Inferior parietal cortex (tissue), 1 donor: Measurements from ENCODE around the gene MGAT5.
"Not testable (repeated sequence)": the region's sequence is repeated elsewhere in the genome, so short reads cannot be mapped to it uniquely, and the experiment has no call there.

Experiments
- DNase-seq: peaks from one replicate; pipeline ENCODE4 v3.0.0-alpha.2; 2016; ENCODE audit errors: extremely low spot score

MGAT5 gene

GRCh38 chr2:134279417-134279816, 25.5 kb downstream of the MGAT5 start:
- no peak for DNase-seq

- DNase-seq, result no peak
These were observed 26.4 kb downstream of the MGAT5 start for GRCh38 chr2:134280231-134280630.

DNA sequence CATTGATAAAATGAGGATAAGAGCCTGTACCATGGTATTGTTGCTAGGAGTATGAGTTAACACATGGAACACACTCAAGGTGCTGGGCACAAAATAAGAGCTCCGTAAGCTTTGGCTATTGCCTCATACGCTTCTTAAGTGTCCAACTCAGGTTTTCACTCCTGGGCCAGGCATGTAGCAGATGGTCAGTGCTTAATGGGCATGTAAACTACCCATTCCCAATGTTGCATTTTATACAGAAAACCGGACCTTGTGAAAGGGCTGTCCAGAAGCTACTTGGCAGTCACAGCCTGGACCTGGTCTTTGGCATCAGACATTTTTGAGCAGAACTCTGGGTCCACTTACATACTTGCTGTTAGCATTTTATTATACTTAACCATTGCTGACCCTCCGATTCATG, 26.9 kb downstream of the MGAT5 start:
- no peak for DNase-seq

- DNase-seq, result no peak
These were observed 28.0 kb downstream of the MGAT5 start for GRCh38 chr2:134281815-134282419.

DNA sequence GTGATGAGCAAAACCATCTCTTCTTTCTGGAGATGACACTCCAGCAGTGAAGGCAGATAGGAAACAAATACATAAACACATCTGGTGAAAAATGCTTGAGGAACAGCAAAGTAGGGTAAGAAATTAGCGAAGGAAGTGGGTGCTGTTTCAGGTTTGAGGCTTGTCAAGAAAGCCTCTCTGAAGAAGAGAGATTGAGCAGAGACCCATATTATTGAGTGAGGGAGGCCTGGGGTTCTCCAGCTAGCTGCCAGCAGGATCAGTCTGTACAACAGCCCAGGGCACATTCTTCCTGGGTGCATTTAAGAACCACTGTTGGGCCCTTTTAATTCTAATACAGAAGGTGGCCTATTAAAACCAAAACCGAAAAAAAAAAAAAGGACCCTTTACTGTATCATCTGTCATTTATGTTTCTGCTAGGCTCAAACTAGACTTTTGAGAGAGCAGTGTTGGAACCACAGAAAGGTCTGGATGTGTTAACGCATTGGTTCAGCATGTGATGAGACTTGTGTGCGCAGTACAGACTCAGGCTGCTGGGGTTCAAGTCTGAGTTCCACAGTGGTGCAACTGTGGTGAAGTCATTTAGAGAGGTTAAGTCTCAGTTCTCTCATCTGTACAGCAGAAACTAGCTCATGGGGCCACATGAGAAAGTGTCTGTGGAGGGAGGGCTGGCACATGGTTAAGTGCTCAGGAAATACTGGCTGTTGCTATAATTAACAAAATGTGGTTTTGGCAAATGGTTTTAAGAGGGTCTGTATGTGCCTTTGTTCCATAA, 28.9 kb downstream of the MGAT5 start:
- DNase-seq, result no peak

DNA sequence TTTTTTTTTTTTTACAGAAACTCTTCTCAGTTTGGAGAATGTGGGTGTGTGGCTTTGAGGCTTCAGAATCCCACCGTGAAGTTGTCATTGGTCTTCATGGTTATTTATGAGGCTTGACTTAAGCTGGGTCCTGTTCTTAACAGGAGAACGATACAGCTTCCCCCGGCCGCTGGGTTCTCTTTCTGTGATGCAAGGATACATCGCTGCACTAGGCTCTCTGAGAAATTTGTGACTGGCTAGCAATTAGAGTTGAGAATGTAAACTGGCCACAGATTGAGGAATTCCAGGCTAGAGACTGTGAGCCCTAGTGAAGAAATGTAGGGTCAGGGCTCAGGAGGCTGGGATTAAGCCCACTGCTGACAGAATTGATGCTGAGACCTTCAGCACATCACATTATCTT, 29.8 kb downstream of the MGAT5 start:
- DNase-seq, result no peak

DNA sequence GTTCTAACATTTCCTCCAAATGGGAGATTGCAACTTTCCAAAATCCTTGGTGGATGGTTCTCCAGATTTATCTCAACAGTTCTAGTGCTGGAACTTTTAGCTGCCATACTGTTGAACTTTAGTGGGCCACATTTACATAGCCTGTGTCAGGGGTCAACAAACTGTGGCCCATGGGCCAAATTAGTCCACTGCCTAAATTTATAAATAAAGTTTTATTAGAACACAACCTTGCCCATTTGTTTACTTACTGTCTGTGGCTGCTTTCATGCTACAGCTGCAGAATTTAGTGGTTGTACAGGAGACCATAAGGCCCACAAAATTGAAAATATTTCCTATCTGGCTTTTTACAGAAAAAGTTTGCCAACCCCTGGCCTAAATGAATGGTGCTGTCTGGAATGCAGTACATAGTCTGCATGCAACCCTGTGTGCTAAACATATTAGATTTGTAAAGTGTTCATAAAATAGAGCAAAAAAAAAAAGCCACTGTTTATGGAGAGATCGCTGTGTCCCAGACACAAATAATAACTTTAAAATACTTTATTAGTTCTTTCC, 30.3 kb downstream of the MGAT5 start:
- no peak for DNase-seq

GRCh38 chr2:134287323-134287722, 33.5 kb downstream of the MGAT5 start:
- DNase-seq, result no peak

GRCh38 chr2:134288814-134289213, 34.9 kb downstream of the MGAT5 start:
- DNase-seq, result no peak

DNA sequence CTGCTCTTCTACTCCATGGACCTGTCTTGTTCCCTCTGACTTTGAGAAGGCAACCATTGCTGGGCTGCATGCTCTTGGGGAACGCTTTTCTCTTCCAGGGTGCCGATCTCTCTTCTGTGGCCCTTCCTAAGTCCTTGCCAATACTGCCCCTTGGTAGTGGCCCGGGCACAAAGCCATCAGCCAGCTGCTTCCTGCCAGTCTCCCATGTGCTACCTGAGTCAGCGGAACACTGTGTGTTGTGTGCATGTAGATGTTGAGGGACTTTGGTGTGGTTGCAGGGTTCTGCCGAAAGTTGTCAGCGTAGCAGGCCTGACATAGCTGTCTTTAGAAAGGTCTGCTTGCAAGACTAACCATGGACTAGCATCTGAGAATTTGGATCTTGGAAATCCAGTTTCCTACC, 35.4 kb downstream of the MGAT5 start:
- no peak for DNase-seq

DNA sequence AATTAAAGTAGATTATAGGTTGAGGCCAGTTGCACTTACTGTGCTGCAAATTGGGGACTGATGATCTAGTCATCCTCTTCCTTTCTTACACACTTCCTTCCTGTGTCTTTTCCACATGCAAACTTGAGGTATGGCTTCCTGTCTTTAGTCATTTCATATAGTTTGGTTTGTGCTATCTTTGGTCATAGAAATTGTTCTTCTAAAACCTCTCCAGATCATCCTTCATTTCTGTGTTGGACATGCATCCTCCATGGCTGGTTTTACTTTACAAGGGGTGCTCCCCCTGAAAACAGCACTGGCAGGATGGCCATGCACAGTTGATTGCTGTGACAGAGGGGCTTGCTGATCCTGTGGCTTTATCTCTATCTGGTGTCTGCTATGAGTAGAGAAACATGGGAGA, 36.5 kb downstream of the MGAT5 start:
- DNase-seq, result no peak

DNA sequence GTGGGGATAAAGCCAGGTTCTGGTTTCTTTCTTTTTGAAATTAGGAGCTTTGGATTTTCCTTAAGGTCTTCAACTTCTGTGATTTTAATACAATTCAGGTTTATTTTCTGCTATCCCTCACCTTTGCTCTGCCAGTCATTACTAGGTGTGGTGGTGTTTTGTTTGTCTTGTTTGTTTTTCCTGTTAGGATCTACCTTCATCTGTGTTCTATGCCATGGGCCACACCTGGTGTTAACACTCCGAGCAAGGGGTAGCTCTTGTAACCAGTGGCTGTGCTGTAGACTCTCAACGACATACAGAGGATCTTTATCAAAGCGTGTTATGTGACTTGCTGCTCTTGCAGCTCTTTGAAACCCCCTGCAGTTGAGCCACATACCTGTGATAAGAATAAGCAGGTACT, 38.6 kb downstream of the MGAT5 start:
- DNase-seq, result no peak

- no peak for DNase-seq
These were observed 40.1 kb downstream of the MGAT5 start for GRCh38 chr2:134293719-134294537.

DNA sequence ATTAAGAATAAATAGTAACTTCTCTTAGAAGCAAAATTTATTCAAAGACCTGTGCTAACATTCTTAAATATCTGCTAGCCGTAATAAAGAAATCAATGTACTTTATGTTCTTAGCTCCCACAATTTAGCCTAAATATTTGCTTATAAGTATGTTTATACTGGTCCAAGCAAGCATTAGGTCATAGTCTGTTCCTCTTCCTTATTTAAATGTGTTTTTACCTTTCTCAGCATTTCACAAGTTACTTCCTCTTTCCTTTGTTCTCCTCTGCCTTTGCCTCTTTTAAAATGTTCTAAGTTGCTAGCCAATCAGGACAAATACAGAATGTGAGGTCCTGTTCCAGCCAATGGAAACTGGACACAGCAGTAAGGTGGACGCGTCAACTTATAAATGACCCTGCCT, 40.7 kb downstream of the MGAT5 start:
- DNase-seq, result not testable (repeated sequence)

GRCh38 chr2:134295441-134295840, 41.6 kb downstream of the MGAT5 start:
- no peak for DNase-seq

GRCh38 chr2:134296301-134296700, 42.4 kb downstream of the MGAT5 start:
- DNase-seq, result no peak

DNA sequence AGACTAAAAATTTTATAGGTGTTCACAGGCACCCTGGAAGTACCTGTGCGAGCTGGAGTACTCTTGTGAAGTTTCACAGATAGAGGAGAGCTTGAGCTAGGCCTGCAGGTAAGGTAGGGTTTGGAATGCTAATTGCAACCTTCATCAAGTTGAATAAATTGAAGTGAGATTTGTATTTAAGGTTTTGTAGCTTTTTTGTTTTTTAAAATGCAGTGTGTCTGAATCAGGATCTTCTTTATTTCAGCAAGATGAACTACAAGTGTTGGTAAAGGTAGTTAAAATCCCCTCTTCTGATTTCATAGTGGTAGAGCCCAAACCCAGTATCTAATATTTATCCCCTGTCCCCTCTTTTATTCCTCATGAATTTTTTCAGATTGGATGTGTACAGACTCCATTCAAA, 45.5 kb downstream of the MGAT5 start:
- DNase-seq, result no peak

DNA sequence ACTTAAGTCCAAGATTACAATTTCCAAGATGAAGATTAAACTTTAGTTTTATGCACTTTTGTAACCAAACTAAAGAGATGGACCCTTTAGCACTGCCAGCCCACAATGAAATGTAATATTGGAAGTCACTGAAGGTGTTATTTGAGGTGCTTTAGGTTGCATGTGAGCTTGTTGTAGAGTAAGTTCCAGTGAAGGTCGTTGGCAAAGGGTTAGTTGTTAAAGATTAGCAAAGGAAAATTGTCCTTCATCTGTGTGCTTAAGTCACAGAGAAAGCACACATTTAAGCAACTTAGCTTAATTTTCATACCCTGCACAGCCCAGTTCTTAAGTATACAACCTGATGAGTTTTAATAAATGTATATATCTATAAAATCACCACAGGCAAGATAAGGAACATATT, 46.7 kb downstream of the MGAT5 start:
- DNase-seq, result no peak

DNA sequence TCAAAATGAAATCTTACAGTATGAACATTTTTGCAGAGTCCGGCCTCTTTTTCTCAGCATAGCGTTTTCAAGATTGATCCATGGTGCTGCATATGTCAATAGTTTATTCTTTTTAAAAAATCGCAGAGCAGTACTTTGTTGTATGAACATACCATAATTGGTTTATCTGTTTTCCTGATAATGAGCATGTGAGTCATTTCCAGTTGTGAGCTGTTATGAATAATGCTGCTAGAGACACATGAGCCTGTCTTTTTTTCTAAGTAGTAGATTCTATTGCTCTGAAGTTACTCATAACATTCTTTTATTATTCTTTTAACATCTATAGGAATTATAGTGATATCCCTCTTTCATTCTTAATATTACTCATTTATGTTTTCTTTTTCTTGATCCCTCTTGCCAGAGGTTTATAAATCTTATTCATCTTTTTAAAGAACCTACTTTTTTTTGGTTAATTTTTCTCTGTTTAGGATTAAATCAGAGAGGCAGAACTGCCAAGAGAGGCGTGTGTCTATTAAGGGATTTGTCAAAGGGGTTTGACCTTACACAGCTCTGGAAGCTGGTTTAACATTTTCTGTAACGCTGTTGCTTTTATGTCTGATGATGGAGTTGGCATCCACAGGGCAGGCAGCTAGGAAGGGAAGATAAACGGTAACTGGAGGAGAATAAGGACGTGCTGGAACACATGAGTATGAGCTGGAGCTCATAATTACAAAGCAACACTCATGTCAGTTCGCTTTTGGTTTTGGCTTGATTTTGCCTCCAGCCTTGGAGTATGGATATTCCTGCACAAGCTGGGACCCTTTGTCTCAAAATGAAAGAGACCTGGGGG, 47.4 kb downstream of the MGAT5 start:
- no peak for DNase-seq

DNA sequence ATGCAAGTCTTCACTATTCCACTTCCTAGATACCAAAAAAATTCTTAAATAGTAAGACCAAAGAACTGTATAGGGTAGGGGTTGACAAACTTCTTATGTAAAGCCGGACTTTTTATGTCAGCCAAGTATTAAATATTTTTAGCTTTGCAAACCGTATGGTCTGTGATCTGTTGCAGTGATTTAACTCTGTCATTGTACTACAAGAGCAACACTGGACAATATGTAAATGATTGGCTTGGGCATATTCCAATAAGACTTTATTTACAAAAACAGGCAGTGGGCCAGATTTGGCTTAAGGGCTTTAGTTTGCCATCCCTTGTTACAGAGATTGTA, 48.0 kb downstream of the MGAT5 start:
- DNase-seq, result no peak

DNA sequence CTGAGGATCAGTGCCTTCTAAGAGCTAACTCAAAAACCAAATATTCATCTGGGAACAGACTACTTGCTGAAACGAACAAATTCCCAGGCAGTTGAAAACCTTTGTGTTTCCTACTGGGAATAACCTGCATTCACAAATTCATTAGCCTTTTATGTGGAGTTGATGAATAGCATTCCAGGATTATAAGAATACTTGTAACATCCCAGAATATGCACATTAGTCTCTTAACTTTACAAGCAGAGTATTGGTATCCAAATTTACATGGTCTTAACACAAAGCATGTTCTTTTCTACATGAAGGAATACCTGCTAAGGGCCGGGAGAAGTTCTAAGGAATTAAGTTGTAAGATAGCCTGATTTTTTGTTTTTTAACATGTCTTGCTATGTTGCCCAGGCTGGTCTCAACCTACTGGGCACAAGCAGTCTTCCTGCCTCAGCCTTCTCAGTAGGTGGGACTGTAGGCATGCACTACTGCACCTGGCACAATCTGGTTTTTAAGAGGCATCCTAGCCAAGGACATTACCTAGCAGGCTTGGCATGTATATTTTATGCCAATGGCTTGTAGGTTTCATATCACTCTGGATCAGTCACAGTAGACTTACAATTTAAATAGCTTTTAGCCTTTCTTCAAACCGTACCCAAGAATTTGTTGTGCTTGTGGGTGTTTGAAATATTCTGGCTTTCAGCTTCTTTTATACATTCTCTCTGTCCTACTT, 50.7 kb downstream of the MGAT5 start:
- no peak for DNase-seq
